Body of pancreas (tissue), 4 donors: ENCODE results near the gene JPH3.

Experiments used
- POLR2A ChIP-seq, 3 donors: fragments of 450-650 bp; IDR thresholded peaks; one replicate each; pipeline ENCODE4 v1.6.1; 2016; ENCODE audit warnings: antibody characterized with exemption in 3 of 3, mild to moderate bottlenecking in 2 of 3
- TF ChIP-seq, protein P1 (sequence below), 7 experiments: fragments of 450-650 bp in 4 of 7; fragments of 200-600 bp in 3 of 7; sonication (generic) in 3 of 7; IDR thresholded peaks; one replicate each; pipeline ENCODE4 v1.5.1; 2016 to 2019; ENCODE audit warnings: antibody characterized with exemption in 7 of 7

DNA sequence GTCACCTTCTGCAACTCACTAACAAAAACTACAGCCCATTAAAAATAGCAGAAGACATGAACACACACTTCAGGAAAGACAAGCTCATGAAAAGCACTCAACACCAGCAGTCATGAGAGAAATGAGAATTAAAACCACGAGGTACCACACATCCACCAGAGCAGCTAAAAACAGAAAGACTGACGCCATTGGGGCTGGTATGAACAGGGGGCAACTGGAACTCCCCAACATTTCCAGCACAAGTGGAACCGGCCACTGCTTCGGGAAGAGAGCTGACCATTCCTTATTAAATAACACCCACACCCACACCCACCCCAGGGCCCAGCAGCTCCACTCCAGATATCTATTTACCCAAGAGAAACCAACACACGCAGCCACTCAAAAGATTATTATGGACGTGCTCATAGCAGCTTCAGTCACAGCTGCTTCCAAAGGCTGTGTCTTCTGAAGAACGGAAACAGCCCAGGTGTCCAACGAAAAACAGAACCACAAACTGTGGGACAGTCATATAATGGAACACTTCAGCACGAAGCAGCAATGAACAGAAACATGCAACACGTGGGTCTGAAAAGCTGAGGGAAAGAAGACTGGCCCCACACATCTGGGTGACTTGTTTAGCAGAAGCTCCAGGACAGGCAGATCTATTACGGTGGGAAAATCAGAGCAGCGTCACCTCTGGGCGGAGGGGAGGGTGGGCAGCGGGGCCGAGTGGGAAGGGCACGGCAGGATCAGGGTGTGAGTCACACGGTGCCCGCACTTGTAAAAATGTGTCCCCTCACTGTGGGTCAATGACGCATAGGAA is 122.4 kb downstream of the JPH3 start:
- no peak for TF ChIP-seq POLR2A (IDR thresholded peaks at IDR 0.05)
- TF ChIP-seq, protein P1, sequence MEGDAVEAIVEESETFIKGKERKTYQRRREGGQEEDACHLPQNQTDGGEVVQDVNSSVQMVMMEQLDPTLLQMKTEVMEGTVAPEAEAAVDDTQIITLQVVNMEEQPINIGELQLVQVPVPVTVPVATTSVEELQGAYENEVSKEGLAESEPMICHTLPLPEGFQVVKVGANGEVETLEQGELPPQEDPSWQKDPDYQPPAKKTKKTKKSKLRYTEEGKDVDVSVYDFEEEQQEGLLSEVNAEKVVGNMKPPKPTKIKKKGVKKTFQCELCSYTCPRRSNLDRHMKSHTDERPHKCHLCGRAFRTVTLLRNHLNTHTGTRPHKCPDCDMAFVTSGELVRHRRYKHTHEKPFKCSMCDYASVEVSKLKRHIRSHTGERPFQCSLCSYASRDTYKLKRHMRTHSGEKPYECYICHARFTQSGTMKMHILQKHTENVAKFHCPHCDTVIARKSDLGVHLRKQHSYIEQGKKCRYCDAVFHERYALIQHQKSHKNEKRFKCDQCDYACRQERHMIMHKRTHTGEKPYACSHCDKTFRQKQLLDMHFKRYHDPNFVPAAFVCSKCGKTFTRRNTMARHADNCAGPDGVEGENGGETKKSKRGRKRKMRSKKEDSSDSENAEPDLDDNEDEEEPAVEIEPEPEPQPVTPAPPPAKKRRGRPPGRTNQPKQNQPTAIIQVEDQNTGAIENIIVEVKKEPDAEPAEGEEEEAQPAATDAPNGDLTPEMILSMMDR (IDR thresholded peaks at IDR 0.05) = no peak
